ENCODE results near the gene CCDC40.
A peak's percentile ranks its signal among the peaks of the same experiment; 100 is the strongest.

The CCDC40 gene

DNA sequence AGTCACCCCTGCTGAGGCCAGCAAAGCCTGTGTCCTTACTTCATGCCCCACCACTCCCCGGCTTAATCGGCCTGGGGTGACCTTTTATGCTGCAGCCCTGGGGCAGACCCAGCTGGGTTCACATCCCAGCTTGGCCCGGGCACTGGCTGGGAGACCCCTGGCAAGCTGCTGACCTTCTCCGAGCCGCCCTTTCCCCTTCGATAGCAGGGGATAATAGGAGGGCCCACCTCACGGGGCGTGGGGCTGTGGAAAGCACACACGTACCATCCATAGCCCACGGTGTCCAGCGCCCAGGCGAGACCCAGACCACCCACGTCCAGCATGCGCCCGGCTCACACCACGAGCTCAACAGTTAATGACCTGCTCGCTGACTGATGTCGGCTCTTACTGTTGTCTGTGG lies 27.6 kb upstream of the CCDC40 start:
- TF ChIP-seq, protein P1, sequence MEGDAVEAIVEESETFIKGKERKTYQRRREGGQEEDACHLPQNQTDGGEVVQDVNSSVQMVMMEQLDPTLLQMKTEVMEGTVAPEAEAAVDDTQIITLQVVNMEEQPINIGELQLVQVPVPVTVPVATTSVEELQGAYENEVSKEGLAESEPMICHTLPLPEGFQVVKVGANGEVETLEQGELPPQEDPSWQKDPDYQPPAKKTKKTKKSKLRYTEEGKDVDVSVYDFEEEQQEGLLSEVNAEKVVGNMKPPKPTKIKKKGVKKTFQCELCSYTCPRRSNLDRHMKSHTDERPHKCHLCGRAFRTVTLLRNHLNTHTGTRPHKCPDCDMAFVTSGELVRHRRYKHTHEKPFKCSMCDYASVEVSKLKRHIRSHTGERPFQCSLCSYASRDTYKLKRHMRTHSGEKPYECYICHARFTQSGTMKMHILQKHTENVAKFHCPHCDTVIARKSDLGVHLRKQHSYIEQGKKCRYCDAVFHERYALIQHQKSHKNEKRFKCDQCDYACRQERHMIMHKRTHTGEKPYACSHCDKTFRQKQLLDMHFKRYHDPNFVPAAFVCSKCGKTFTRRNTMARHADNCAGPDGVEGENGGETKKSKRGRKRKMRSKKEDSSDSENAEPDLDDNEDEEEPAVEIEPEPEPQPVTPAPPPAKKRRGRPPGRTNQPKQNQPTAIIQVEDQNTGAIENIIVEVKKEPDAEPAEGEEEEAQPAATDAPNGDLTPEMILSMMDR (conservative IDR thresholded peaks at IDR 0.05; ENCODE audit: low read depth): no peak
- POLR2A ChIA-PET (ENCODE audit: low non-redundant PET): no interaction called here
- DNase-seq (ENCODE audit: low spot score): no peak
- H3K27ac ChIP-seq: no peak overlapping the region; the same call in 1 of the 2 replicates
- CTCF ChIA-PET: interaction anchor here (0.5 to 3.4 kb wide), 17 partner anchors 9 to 1951 kb away, joined by 3 to 14 read pairs (median 4); no protein-coding TSS in a partner anchor

DNA sequence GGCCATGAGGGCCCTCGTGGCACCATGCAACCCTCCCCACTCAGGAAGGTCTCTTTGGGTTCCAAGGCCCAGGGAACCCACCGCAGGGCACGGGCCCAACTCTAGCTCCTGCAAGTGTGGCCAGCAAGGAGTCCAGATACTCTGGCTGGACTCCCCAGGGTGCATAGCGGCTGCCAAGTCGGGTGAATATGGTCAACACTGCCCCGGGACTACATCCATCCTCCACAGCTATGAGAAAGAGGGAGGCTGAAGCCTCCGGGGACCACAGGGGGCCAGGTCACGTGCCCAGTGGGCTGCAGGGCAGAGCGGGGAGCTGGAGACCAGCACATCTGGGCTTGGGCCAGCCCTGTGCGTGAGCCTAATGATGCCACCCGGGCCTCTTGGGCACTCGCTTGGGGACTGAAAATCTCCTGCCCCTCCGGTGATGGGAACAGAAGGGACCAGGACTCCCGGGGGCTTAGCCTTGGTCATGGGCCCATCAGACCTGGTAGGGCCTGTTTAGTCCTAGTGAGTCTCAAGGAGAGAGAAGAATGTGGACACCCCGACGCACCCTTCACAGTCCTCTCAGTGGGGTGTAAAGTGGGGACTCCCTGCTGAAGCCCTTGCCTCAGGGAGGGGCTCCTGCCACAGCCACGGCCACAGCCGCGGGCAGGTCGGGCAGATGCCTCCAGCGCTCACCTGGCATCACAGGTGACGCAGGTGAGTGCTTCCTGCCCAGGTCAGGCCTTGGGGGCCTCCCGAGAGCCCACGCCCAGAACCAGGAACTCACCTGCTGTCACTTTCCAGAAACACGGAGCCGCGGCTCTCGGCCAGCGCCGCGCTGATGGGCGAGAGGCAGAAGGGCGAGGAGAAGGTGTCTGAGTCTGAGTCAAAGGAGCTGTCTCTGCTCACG lies 26.8 kb upstream of the CCDC40 start:
- POLR2A ChIA-PET (ENCODE audit: low non-redundant PET): no interaction called here
- no peak overlapping the region for H3K27ac ChIP-seq
- TF ChIP-seq, protein P1 (conservative IDR thresholded peaks at IDR 0.05; ENCODE audit: low read depth): no peak
- CTCF ChIA-PET: interaction anchor here (0.9 to 3.4 kb wide), 6 partner anchors 9 to 73 kb away, joined by 3 to 14 read pairs (median 6); no protein-coding TSS in a partner anchor
- DNase-seq (ENCODE audit: low spot score): no peak

DNA sequence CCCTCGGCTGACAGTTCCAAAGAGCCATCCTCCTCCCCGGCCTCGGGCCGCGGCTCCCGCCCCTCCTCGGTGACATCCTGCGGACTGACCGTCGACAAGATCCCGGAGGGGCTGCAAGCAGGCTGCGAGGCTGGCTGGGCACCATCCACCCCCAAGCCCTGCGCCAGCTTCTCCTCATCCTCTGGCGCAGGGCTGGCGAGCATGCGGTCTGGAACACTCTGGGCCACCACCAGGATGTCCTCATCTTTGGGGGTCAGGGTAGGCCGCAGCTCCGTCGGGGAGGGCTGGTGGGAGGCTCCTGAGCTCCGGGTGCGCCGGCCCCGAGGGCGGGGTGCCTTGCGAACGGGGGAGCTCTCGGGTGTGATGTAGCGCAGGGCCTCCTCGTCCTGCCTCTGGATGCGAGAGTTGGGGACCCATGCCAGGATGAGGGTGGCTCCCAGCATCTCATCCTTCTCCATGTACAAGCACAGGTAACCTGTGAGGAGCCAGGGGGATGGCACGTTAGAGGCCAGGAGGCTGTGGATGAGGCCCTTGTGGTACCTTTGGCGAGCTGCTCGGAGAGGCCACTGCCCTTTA lies 26.1 kb upstream of the CCDC40 start:
- no peak overlapping the region for H3K27ac ChIP-seq
- POLR2A ChIA-PET (ENCODE audit: low non-redundant PET): no interaction called here
- CTCF ChIA-PET: interaction anchor here (0.6 kb wide), 1 partner anchor 187 kb away, joined by 3 read pairs; no protein-coding TSS in a partner anchor
- TF ChIP-seq, protein P1 (conservative IDR thresholded peaks at IDR 0.05; ENCODE audit: low read depth): no peak
- no peak for DNase-seq (ENCODE audit: low spot score)

DNA sequence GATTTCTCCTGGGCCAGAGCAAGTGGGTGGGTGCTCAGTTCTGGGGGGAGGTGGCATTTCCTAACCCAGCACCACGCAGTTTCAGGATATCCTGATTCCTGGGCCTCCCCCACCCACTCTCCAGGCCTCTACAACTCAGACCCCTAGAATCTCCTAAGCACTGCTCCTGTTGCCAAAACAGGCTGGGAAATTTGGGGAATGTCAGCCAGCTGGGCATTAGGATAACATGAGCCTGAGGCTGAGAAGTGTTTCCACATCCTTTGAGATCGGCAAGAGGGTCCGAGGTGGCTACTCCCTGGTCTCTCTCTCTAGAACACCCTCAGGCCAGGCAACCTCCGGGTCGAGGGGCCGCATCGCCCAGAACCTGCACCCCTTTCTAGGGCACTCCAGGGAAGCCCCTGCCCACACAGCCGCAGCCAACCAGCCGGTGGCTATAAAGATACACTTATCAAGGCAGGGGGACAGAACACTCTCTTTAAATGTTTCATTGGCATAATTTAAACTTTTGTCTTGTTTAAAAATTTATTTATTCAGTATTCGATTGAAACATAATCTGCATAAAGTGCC lies 24.4 kb upstream of the CCDC40 start:
- ChIA-PET CTCF (no interaction called here), POLR2A (ENCODE audit: low non-redundant PET) (no interaction called here)
- DNase-seq (ENCODE audit: low spot score): no peak
- H3K27ac ChIP-seq: 0 out of 2 replicates have a peak overlapping the region, but pooled peaks have one; percentile 1
- TF ChIP-seq, protein P1 (conservative IDR thresholded peaks at IDR 0.05; ENCODE audit: low read depth): no peak

DNA sequence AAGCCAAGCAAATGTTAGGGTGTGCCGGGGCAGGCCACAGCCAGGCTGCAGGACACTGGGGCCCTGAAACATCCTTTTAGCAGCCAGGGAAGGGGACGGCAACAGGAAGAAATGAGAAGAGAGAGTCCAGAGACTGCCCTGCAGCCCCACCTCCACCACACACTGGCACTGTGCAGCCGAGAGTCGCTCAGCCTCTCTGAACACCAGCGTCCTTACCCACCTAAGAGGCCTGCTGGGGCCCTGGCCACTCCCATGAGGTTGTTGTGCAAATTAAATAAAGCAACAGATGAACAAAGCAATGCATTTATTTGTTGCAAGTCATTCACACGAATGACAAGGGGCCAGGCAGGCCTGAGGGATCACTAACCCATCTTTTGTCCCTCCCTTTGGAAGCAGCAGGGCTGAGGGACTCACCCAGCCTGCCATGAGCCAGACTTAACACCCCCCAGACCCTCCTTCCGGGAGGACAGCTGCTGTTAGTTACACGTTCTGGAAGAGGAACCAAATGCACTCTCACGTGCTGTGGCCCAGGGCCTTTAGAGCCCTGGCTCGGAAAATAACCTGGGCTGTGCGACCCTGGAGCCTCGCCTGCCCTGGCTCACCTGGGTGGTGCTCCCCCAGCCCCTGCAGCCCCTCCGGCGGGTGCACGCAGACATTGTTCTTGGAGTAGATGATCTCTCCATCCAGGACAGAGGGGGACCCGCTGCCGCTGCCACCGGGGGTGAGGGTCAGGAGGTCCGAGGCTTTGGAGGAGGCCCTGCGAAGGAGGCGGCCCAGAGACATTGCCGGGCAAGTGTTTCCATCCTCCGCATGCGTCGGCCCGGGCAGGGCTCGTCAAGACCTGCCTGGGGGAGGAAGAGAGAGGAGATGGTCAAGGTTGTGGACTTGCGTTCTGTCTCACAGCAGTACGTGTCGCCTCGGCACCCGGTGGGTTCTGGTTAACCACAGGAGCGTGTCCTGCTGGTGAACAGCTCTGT lies 23.4 kb upstream of the CCDC40 start:
- 0 out of 2 replicates have a peak overlapping the region, but pooled peaks have one; percentile 0 for H3K27ac ChIP-seq
- ChIA-PET POLR2A (ENCODE audit: low non-redundant PET) (no interaction called here), CTCF (no interaction called here)
- TF ChIP-seq, protein P1 (conservative IDR thresholded peaks at IDR 0.05; ENCODE audit: low read depth): no peak
- DNase-seq (ENCODE audit: low spot score): no peak

Data from RWPE1 (cell line).